ENCODE results near the gene CDK19.
"Not testable (repeated sequence)": the region's sequence is repeated elsewhere in the genome, so short reads cannot be mapped to it uniquely, and the experiment has no call there.

CDK19 gene

DNA sequence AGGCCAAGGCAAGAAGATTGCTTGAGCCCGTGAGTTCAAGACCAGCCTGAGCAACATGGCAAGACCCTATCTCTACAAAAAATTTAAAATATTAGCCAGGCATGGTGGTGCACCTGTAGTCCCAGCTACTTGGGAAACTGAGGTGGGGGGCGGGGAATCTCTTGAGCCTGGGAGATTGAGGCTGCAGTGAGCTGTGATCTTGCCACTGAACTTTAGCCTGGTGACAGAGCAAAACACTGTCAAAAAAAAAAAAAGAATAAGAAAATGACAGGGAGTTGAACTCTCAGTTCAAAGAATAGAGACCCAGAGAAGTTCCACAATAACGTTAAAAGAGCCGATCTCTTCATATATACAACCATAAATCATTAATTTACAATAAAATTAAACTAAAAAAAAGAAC is 34.5 kb upstream of the CDK19 start:
- DNase-seq: no peak
- Histone ChIP-seq H3K4ac (ENCODE audit: low read depth in 1 of 2, low read length in 2 of 2) (no peak overlapping the region), H3K79me1 (replicated peaks; ENCODE audit: low read length, poor library complexity, severe bottlenecking) (no peaks in the 10 kb centered on the region), H3K23ac (ENCODE audit: low read length in 2 of 2) (no peak overlapping the region), H2BK5ac (ENCODE audit: low read depth, low read length, poor library complexity, severe bottlenecking) (no peak overlapping the region), H3K36me3 (ENCODE audit: control insufficient read depth in 1 of 2, insufficient read depth in 2 of 2, low read depth in 1 of 2, low read length in 2 of 2) (no peaks in the 10 kb centered on the region), H3K4me2 (ENCODE audit: low read length, poor library complexity, severe bottlenecking) (no peak overlapping the region), H3K9ac (ENCODE audit: low read length) (no peak overlapping the region), H3K9me3 (ENCODE audit: control insufficient read depth, low read length) (no peaks in the 10 kb centered on the region), H2BK120ac (ENCODE audit: low read depth, low read length) (no peak overlapping the region), H2BK12ac (ENCODE audit: low read length in 2 of 2) (no peak overlapping the region), H4K91ac (ENCODE audit: low read length) (no peak overlapping the region), H4K8ac (ENCODE audit: low read length) (no peak overlapping the region), H3K4me1 (ENCODE audit: control insufficient read depth, insufficient read depth, low read depth, low read length) (no peaks in the 10 kb centered on the region), H3K27me3 (ENCODE audit: control insufficient read depth in 1 of 2, insufficient read depth in 1 of 2, low read length in 2 of 2) (no peaks in the 10 kb centered on the region), H3K4me3 (ENCODE audit: insufficient read depth in 1 of 2, low read depth in 1 of 2, low read length in 2 of 2) (no peak overlapping the region), H2AK5ac (ENCODE audit: low read length, severe bottlenecking) (no peak overlapping the region), H2AFZ (ENCODE audit: low read depth, low read length) (no peak overlapping the region), H3K14ac (ENCODE audit: low read length in 2 of 2) (no peak overlapping the region), H2BK15ac (ENCODE audit: low read depth, poor library complexity, severe bottlenecking) (no peak overlapping the region), H3K18ac (ENCODE audit: low read depth in 1 of 2, low read length in 2 of 2) (no peak overlapping the region), H3K27ac (ENCODE audit: low read length, poor library complexity, severe bottlenecking) (no peak overlapping the region)
- 86% methylated on average over 3 of the region's 4 CpGs for WGBS

- H2BK120ac ChIP-seq (ENCODE audit: low read depth, low read length): no peak overlapping the region
- no peak overlapping the region for H2BK12ac ChIP-seq (ENCODE audit: low read length in 2 of 2)
- no peak overlapping the region for H2AFZ ChIP-seq (ENCODE audit: low read depth, low read length)
- DNase-seq: no peak
- no peaks in the 10 kb centered on the region for H3K36me3 ChIP-seq (ENCODE audit: control insufficient read depth in 1 of 2, insufficient read depth in 2 of 2, low read depth in 1 of 2, low read length in 2 of 2)
- H3K4me2 ChIP-seq (ENCODE audit: low read length, poor library complexity, severe bottlenecking): no peak overlapping the region
- no peak overlapping the region for H3K27ac ChIP-seq (ENCODE audit: low read length, poor library complexity, severe bottlenecking)
- H2BK5ac ChIP-seq (ENCODE audit: low read depth, low read length, poor library complexity, severe bottlenecking): no peak overlapping the region
- no peak overlapping the region for H3K4me3 ChIP-seq (ENCODE audit: insufficient read depth in 1 of 2, low read depth in 1 of 2, low read length in 2 of 2)
- H2AK5ac ChIP-seq (ENCODE audit: low read length, severe bottlenecking): no peak overlapping the region
- no peak overlapping the region for H3K23ac ChIP-seq (ENCODE audit: low read length in 2 of 2)
- H3K4ac ChIP-seq (ENCODE audit: low read depth in 1 of 2, low read length in 2 of 2): no peak overlapping the region
- WGBS: 88% methylated on average over 4 of the region's 6 CpGs
- H3K79me1 ChIP-seq (replicated peaks; ENCODE audit: low read length, poor library complexity, severe bottlenecking): no peaks in the 10 kb centered on the region
- H3K9ac ChIP-seq (ENCODE audit: low read length): no peak overlapping the region
- no peak overlapping the region for H3K14ac ChIP-seq (ENCODE audit: low read length in 2 of 2)
- no peak overlapping the region for H3K18ac ChIP-seq (ENCODE audit: low read depth in 1 of 2, low read length in 2 of 2)
- no peaks in the 10 kb centered on the region for H3K9me3 ChIP-seq (ENCODE audit: control insufficient read depth, low read length)
- no peaks in the 10 kb centered on the region for H3K27me3 ChIP-seq (ENCODE audit: control insufficient read depth in 1 of 2, insufficient read depth in 1 of 2, low read length in 2 of 2)
- no peak overlapping the region for H4K91ac ChIP-seq (ENCODE audit: low read length)
- no peak overlapping the region for H4K8ac ChIP-seq (ENCODE audit: low read length)
- no peak overlapping the region for H2BK15ac ChIP-seq (ENCODE audit: low read depth, poor library complexity, severe bottlenecking)
- no peaks in the 10 kb centered on the region for H3K4me1 ChIP-seq (ENCODE audit: control insufficient read depth, insufficient read depth, low read depth, low read length)
Observed at GRCh38 chr6:110841266-110841665, 26.0 kb upstream of the CDK19 start.

GRCh38 chr6:110835751-110836150 is 20.5 kb upstream of the CDK19 start:
- H3K4me3 ChIP-seq (ENCODE audit: insufficient read depth in 1 of 2, low read depth in 1 of 2, low read length in 2 of 2); H3K9me3 ChIP-seq (ENCODE audit: control insufficient read depth, low read length); H3K79me1 ChIP-seq (replicated peaks; ENCODE audit: low read length, poor library complexity, severe bottlenecking); H4K91ac ChIP-seq (ENCODE audit: low read length); H3K27me3 ChIP-seq (ENCODE audit: control insufficient read depth in 1 of 2, insufficient read depth in 1 of 2, low read length in 2 of 2); H3K9ac ChIP-seq (ENCODE audit: low read length); DNase-seq; H3K18ac ChIP-seq (ENCODE audit: low read depth in 1 of 2, low read length in 2 of 2); H2BK5ac ChIP-seq (ENCODE audit: low read depth, low read length, poor library complexity, severe bottlenecking); H3K27ac ChIP-seq (ENCODE audit: low read length, poor library complexity, severe bottlenecking); H3K23ac ChIP-seq (ENCODE audit: low read length in 2 of 2); H2BK15ac ChIP-seq (ENCODE audit: low read depth, poor library complexity, severe bottlenecking); H3K4ac ChIP-seq (ENCODE audit: low read depth in 1 of 2, low read length in 2 of 2); H3K14ac ChIP-seq (ENCODE audit: low read length in 2 of 2); H2BK12ac ChIP-seq (ENCODE audit: low read length in 2 of 2); H3K36me3 ChIP-seq (ENCODE audit: control insufficient read depth in 1 of 2, insufficient read depth in 2 of 2, low read depth in 1 of 2, low read length in 2 of 2); H2BK120ac ChIP-seq (ENCODE audit: low read depth, low read length); H3K4me2 ChIP-seq (ENCODE audit: low read length, poor library complexity, severe bottlenecking); H4K8ac ChIP-seq (ENCODE audit: low read length); H2AK5ac ChIP-seq (ENCODE audit: low read length, severe bottlenecking); H2AFZ ChIP-seq (ENCODE audit: low read depth, low read length); H3K4me1 ChIP-seq (ENCODE audit: control insufficient read depth, insufficient read depth, low read depth, low read length): not testable (repeated sequence)
- WGBS: 96% methylated on average over 4 of the region's 5 CpGs

GRCh38 chr6:110833831-110834230 is 18.6 kb upstream of the CDK19 start:
- no peak overlapping the region for H3K23ac ChIP-seq (ENCODE audit: low read length in 2 of 2)
- no peak overlapping the region for H4K8ac ChIP-seq (ENCODE audit: low read length)
- H2BK12ac ChIP-seq (ENCODE audit: low read length in 2 of 2): no peak overlapping the region
- H2BK15ac ChIP-seq (ENCODE audit: low read depth, poor library complexity, severe bottlenecking): no peak overlapping the region
- H3K4me2 ChIP-seq (ENCODE audit: low read length, poor library complexity, severe bottlenecking): no peak overlapping the region
- H2BK5ac ChIP-seq (ENCODE audit: low read depth, low read length, poor library complexity, severe bottlenecking): no peak overlapping the region
- no peak overlapping the region for H2AFZ ChIP-seq (ENCODE audit: low read depth, low read length)
- no peaks in the 10 kb centered on the region for H3K27me3 ChIP-seq (ENCODE audit: control insufficient read depth in 1 of 2, insufficient read depth in 1 of 2, low read length in 2 of 2)
- H3K9ac ChIP-seq (ENCODE audit: low read length): no peak overlapping the region
- H3K4ac ChIP-seq (ENCODE audit: low read depth in 1 of 2, low read length in 2 of 2): no peak overlapping the region
- no peak overlapping the region for H3K4me3 ChIP-seq (ENCODE audit: insufficient read depth in 1 of 2, low read depth in 1 of 2, low read length in 2 of 2)
- 96% methylated on average over 4 of the region's 6 CpGs for WGBS
- H3K18ac ChIP-seq (ENCODE audit: low read depth in 1 of 2, low read length in 2 of 2): no peak overlapping the region
- H3K36me3 ChIP-seq (ENCODE audit: control insufficient read depth in 1 of 2, insufficient read depth in 2 of 2, low read depth in 1 of 2, low read length in 2 of 2): no peaks in the 10 kb centered on the region
- H4K91ac ChIP-seq (ENCODE audit: low read length): no peak overlapping the region
- H3K9me3 ChIP-seq (ENCODE audit: control insufficient read depth, low read length): no peaks in the 10 kb centered on the region
- H3K14ac ChIP-seq (ENCODE audit: low read length in 2 of 2): no peak overlapping the region
- H3K4me1 ChIP-seq (ENCODE audit: control insufficient read depth, insufficient read depth, low read depth, low read length): no peaks in the 10 kb centered on the region
- H3K27ac ChIP-seq (ENCODE audit: low read length, poor library complexity, severe bottlenecking): no peak overlapping the region
- no peak for DNase-seq
- H2AK5ac ChIP-seq (ENCODE audit: low read length, severe bottlenecking): no peak overlapping the region
- no peak overlapping the region for H2BK120ac ChIP-seq (ENCODE audit: low read depth, low read length)
- H3K79me1 ChIP-seq (replicated peaks; ENCODE audit: low read length, poor library complexity, severe bottlenecking): no peaks in the 10 kb centered on the region
